ENCODE results near the gene MYPN.

DNA sequence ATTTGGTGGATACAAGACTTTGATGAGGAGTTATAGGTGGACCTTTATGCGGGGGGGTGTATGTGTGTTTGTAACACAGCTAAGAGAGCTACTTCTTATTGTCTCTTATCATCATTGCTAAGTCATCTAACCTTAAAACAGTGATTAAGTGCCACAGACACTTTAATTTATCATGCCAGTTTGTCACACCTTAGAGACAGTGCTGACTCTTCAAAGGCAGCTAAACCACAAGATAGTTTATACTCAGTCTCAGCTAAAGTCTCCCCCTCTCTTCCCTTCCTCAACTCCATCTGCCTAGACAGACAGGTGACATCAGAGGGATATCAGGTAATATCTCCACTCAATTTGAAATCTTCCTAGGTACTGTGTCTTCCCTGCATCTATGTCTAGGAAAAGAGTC lies 42.2 kb downstream of the MYPN start:
- TF ChIP-seq, protein P1, sequence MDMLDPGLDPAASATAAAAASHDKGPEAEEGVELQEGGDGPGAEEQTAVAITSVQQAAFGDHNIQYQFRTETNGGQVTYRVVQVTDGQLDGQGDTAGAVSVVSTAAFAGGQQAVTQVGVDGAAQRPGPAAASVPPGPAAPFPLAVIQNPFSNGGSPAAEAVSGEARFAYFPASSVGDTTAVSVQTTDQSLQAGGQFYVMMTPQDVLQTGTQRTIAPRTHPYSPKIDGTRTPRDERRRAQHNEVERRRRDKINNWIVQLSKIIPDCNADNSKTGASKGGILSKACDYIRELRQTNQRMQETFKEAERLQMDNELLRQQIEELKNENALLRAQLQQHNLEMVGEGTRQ (IDR thresholded peaks at IDR 0.05): no peak
- TF ChIP-seq, protein P2, sequence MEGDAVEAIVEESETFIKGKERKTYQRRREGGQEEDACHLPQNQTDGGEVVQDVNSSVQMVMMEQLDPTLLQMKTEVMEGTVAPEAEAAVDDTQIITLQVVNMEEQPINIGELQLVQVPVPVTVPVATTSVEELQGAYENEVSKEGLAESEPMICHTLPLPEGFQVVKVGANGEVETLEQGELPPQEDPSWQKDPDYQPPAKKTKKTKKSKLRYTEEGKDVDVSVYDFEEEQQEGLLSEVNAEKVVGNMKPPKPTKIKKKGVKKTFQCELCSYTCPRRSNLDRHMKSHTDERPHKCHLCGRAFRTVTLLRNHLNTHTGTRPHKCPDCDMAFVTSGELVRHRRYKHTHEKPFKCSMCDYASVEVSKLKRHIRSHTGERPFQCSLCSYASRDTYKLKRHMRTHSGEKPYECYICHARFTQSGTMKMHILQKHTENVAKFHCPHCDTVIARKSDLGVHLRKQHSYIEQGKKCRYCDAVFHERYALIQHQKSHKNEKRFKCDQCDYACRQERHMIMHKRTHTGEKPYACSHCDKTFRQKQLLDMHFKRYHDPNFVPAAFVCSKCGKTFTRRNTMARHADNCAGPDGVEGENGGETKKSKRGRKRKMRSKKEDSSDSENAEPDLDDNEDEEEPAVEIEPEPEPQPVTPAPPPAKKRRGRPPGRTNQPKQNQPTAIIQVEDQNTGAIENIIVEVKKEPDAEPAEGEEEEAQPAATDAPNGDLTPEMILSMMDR (IDR thresholded peaks at IDR 0.05): no peak
- no peak for TF ChIP-seq EP300 (IDR thresholded peaks at IDR 0.05)
- no peak for TF ChIP-seq POLR2A (IDR thresholded peaks at IDR 0.05; ENCODE audit: low read length)
- TF ChIP-seq MAZ (IDR thresholded peaks at IDR 0.05; ENCODE audit: borderline replicate concordance, low read depth, low read length): no peak
- TF ChIP-seq JUNB (IDR thresholded peaks at IDR 0.05): no peak
- no peak for TF ChIP-seq RAD21 (conservative IDR thresholded peaks at IDR 0.05 in 1 of 2, IDR thresholded peaks at IDR 0.05 in 1 of 2)
